Sigmoid colon (tissue), 4 donors: Measurements from ENCODE around the gene TRIM63.

Experiments
- POLR2AphosphoS5 ChIP-seq, 4 donors: sonication (generic); formaldehyde crosslinking; IDR thresholded peaks; one replicate each; pipeline ENCODE4 v1.6.1; 2017; ENCODE audit warnings: antibody characterized with exemption in 4 of 4
- TF ChIP-seq, protein P1 (sequence below), 4 experiments: fragments of 450-650 bp in 3 of 4; fragments of 200-600 bp in 1 of 4; IDR thresholded peaks; one replicate each; pipeline ENCODE4 v1.5.1; 2016 to 2019; ENCODE audit warnings: antibody characterized with exemption in 4 of 4, mild to moderate bottlenecking in 3 of 4, moderate library complexity in 2 of 4

DNA sequence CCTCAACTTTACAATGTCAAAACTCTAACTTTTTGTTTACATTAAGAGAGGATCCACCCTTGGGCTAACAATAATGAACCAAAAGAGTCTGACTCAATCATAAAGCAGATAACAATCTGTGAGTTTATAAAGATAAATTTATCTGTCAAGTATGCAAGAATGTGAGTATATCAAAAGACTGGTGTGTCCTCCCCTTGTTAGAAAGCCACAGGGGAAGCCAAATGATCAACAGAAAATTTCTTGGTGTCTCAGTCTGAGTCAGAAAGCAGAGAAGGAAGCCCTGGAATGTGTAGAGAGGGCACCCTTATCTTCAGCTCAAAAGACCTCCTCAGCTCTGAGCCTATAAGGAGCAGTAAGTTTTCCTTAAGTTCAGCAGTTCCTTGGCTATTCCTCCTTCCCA, 30.3 kb upstream of the TRIM63 start:
- no peak for TF ChIP-seq POLR2AphosphoS5 (IDR thresholded peaks at IDR 0.05)
- TF ChIP-seq, protein P1, sequence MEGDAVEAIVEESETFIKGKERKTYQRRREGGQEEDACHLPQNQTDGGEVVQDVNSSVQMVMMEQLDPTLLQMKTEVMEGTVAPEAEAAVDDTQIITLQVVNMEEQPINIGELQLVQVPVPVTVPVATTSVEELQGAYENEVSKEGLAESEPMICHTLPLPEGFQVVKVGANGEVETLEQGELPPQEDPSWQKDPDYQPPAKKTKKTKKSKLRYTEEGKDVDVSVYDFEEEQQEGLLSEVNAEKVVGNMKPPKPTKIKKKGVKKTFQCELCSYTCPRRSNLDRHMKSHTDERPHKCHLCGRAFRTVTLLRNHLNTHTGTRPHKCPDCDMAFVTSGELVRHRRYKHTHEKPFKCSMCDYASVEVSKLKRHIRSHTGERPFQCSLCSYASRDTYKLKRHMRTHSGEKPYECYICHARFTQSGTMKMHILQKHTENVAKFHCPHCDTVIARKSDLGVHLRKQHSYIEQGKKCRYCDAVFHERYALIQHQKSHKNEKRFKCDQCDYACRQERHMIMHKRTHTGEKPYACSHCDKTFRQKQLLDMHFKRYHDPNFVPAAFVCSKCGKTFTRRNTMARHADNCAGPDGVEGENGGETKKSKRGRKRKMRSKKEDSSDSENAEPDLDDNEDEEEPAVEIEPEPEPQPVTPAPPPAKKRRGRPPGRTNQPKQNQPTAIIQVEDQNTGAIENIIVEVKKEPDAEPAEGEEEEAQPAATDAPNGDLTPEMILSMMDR (IDR thresholded peaks at IDR 0.05) = no peak
